ENCODE results near the gene NEFH. TPM values are rescaled to one million over a fixed set of nuclear protein-coding genes. Genes with fewer than 3 reads are reported as not detected.

NEFH gene
- total and polyA plus RNA-seq, 7 experiments from 2014 or later: 0.19 to 3.2 (median 0.24) TPM

GRCh38 chr22:29481265-29482000, 1.4 kb downstream of the NEFH start:
- CTCF ChIA-PET: no interaction called here
- Histone ChIP-seq H3K27me3 (ENCODE audit: control insufficient read depth in 2 of 2, insufficient read depth in 2 of 2, low read length in 2 of 2) (peaks cover 6 to 12% of the 10 kb centered on the region in 2 donors), H3K36me3 (ENCODE audit: control insufficient read depth in 2 of 3, insufficient read depth in 3 of 3, low read length in 3 of 3) (no peaks in the 10 kb centered on the region), H3K4me3 (ENCODE audit: low read length) (no peak overlapping the region), H3K4me1 (ENCODE audit: control insufficient read depth in 2 of 2, insufficient read depth in 2 of 2, low read length in 2 of 2) (no peaks in the 10 kb centered on the region), H3K9me3 (ENCODE audit: control insufficient read depth in 2 of 3, low read length in 3 of 3) (no peaks in the 10 kb centered on the region), H3K27ac (ENCODE audit: low read depth, low read length) (no peak overlapping the region)
- Mint-ChIP-seq H3K4me3 (peak overlapping the region; percentile 41 to 74 (median 66)), H3K36me3 (peaks cover 0 to 5% (median 0%) of the 10 kb centered on the region in 5 donors), H3K9me3 (peaks cover 0 to 6% (median 0%) of the 10 kb centered on the region in 11 donors), H3K4me1 (peaks cover 15 to 22% (median 20%) of the 10 kb centered on the region in 7 donors), H3K27me3 (peaks cover 34 to 43% (median 41%) of the 10 kb centered on the region in 5 donors), H3K27ac (no peak overlapping the region)
- ATAC-seq (no peak), DNase-seq (no peak)
- POLR2A ChIA-PET: no interaction called here
- intact Hi-C loops (cut with micrococcal nuclease): no loop called here

GRCh38 chr22:29482253-29482652, 2.2 kb downstream of the NEFH start:
- Histone ChIP-seq H3K9me3 (ENCODE audit: control insufficient read depth in 2 of 3, low read length in 3 of 3) (no peaks in the 10 kb centered on the region), H3K4me1 (ENCODE audit: control insufficient read depth in 2 of 2, insufficient read depth in 2 of 2, low read length in 2 of 2) (no peaks in the 10 kb centered on the region), H3K36me3 (ENCODE audit: control insufficient read depth in 2 of 3, insufficient read depth in 3 of 3, low read length in 3 of 3) (no peaks in the 10 kb centered on the region), H3K27me3 (ENCODE audit: control insufficient read depth in 2 of 2, insufficient read depth in 2 of 2, low read length in 2 of 2) (peaks cover 6 to 12% of the 10 kb centered on the region in 2 donors), H3K4me3 (ENCODE audit: low read length) (no peak overlapping the region), H3K27ac (ENCODE audit: low read depth, low read length) (no peak overlapping the region)
- Mint-ChIP-seq H3K27ac (peak overlapping the region in 1 of 9 donors; percentile 60), H3K9me3 (peaks cover 0 to 6% (median 0%) of the 10 kb centered on the region in 11 donors), H3K27me3 (peaks cover 30 to 40% (median 36%) of the 10 kb centered on the region in 5 donors), H3K4me1 (peaks cover 15 to 22% (median 20%) of the 10 kb centered on the region in 7 donors), H3K4me3 (peak overlapping the region in 1 of 10 donors; percentile 71), H3K36me3 (peaks cover 0 to 5% (median 0%) of the 10 kb centered on the region in 5 donors)
- POLR2A ChIA-PET: no interaction called here
- ATAC-seq: no peak
- CTCF ChIA-PET: no interaction called here
- DNase-seq: no peak
- intact Hi-C loops (cut with micrococcal nuclease): no loop called here

- Mint-ChIP-seq H3K4me3 (no peak overlapping the region), H3K36me3 (peaks cover 0 to 5% (median 3%) of the 10 kb centered on the region in 5 donors), H3K4me1 (peaks cover 15 to 22% (median 20%) of the 10 kb centered on the region in 7 donors), H3K9me3 (peaks cover 0 to 6% (median 0%) of the 10 kb centered on the region in 11 donors), H3K27ac (no peak overlapping the region), H3K27me3 (peaks cover 28 to 36% (median 34%) of the 10 kb centered on the region in 5 donors)
- DNase-seq (no peak), ATAC-seq (no peak)
- no peaks in the 10 kb centered on the region for H3K36me3 ChIP-seq (ENCODE audit: control insufficient read depth in 2 of 3, insufficient read depth in 3 of 3, low read length in 3 of 3)
- ChIA-PET POLR2A (no interaction called here), CTCF (interaction anchor here (0.6 kb wide), 1 partner anchor 118 kb away, joined by 3 read pairs; no protein-coding TSS in a partner anchor)
- no peaks in the 10 kb centered on the region for H3K9me3 ChIP-seq (ENCODE audit: control insufficient read depth in 2 of 3, low read length in 3 of 3)
- no peak overlapping the region for H3K4me3 ChIP-seq (ENCODE audit: low read length)
- H3K27me3 ChIP-seq (ENCODE audit: control insufficient read depth in 2 of 2, insufficient read depth in 2 of 2, low read length in 2 of 2): peaks cover 3 to 12% of the 10 kb centered on the region in 2 donors
- intact Hi-C loops (cut with micrococcal nuclease): no loop called here
- no peaks in the 10 kb centered on the region for H3K4me1 ChIP-seq (ENCODE audit: control insufficient read depth in 2 of 2, insufficient read depth in 2 of 2, low read length in 2 of 2)
- H3K27ac ChIP-seq (ENCODE audit: low read depth, low read length): no peak overlapping the region
Measured at GRCh38 chr22:29482726-29483125, 2.7 kb downstream of the NEFH start.

DNA sequence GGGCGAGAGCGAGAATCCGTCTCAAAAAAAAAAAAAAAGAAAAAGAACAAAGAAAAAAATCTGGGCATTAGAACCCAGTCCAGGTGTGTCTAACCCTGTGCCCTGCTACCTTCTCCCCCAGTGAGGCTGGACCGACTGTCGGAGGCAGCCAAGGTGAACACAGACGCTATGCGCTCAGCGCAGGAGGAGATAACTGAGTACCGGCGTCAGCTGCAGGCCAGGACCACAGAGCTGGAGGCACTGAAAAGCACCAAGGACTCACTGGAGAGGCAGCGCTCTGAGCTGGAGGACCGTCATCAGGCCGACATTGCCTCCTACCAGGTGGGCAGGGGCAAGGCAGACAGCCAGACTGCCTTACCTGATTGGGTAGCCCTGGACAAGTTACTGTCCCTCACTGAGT, 3.2 kb downstream of the NEFH start:
- Mint-ChIP-seq H3K4me1 (peaks cover 15 to 22% (median 19%) of the 10 kb centered on the region in 7 donors), H3K36me3 (peaks cover 0 to 5% (median 3%) of the 10 kb centered on the region in 5 donors), H3K9me3 (peaks cover 0 to 6% (median 0%) of the 10 kb centered on the region in 11 donors), H3K27ac (no peak overlapping the region), H3K27me3 (peaks cover 28 to 32% (median 29%) of the 10 kb centered on the region in 5 donors), H3K4me3 (no peak overlapping the region)
- Histone ChIP-seq H3K4me3 (ENCODE audit: low read length) (no peak overlapping the region), H3K27me3 (ENCODE audit: control insufficient read depth in 2 of 2, insufficient read depth in 2 of 2, low read length in 2 of 2) (peaks cover 3 to 12% of the 10 kb centered on the region in 2 donors), H3K27ac (ENCODE audit: low read depth, low read length) (no peak overlapping the region), H3K36me3 (ENCODE audit: control insufficient read depth in 2 of 3, insufficient read depth in 3 of 3, low read length in 3 of 3) (no peaks in the 10 kb centered on the region), H3K9me3 (ENCODE audit: control insufficient read depth in 2 of 3, low read length in 3 of 3) (no peaks in the 10 kb centered on the region), H3K4me1 (ENCODE audit: control insufficient read depth in 2 of 2, insufficient read depth in 2 of 2, low read length in 2 of 2) (no peaks in the 10 kb centered on the region)
- DNase-seq: no peak
- intact Hi-C loops (cut with micrococcal nuclease): no loop called here
- ChIA-PET CTCF (no interaction called here), POLR2A (no interaction called here)
- ATAC-seq: no peak

- CTCF ChIA-PET: no interaction called here
- no peak overlapping the region for H3K27ac ChIP-seq (ENCODE audit: low read depth, low read length)
- Mint-ChIP-seq H3K4me1 (peaks cover 6 to 9% (median 8%) of the 10 kb centered on the region in 7 donors), H3K27ac (no peak overlapping the region), H3K4me3 (no peak overlapping the region), H3K27me3 (peaks cover 14 to 18% (median 15%) of the 10 kb centered on the region in 5 donors), H3K9me3 (peaks cover 0 to 5% (median 0%) of the 10 kb centered on the region in 11 donors), H3K36me3 (peaks cover 0 to 9% (median 5%) of the 10 kb centered on the region in 5 donors)
- H3K4me3 ChIP-seq (ENCODE audit: low read length): no peak overlapping the region
- peaks cover 0 to 4% of the 10 kb centered on the region in 2 donors for H3K27me3 ChIP-seq (ENCODE audit: control insufficient read depth in 2 of 2, insufficient read depth in 2 of 2, low read length in 2 of 2)
- DNase-seq (no peak), ATAC-seq (no peak)
- no peaks in the 10 kb centered on the region for H3K9me3 ChIP-seq (ENCODE audit: control insufficient read depth in 2 of 3, low read length in 3 of 3)
- no peaks in the 10 kb centered on the region for H3K36me3 ChIP-seq (ENCODE audit: control insufficient read depth in 2 of 3, insufficient read depth in 3 of 3, low read length in 3 of 3)
- intact Hi-C loops (cut with micrococcal nuclease): no loop called here
- no peaks in the 10 kb centered on the region for H3K4me1 ChIP-seq (ENCODE audit: control insufficient read depth in 2 of 2, insufficient read depth in 2 of 2, low read length in 2 of 2)
- POLR2A ChIA-PET: no interaction called here
Measured at GRCh38 chr22:29484642-29485041, 4.6 kb downstream of the NEFH start.

GRCh38 chr22:29485448-29485847, 5.4 kb downstream of the NEFH start:
- no peaks in the 10 kb centered on the region for H3K36me3 ChIP-seq (ENCODE audit: control insufficient read depth in 2 of 3, insufficient read depth in 3 of 3, low read length in 3 of 3)
- no peaks in the 10 kb centered on the region for H3K4me1 ChIP-seq (ENCODE audit: control insufficient read depth in 2 of 2, insufficient read depth in 2 of 2, low read length in 2 of 2)
- H3K9me3 ChIP-seq (ENCODE audit: control insufficient read depth in 2 of 3, low read length in 3 of 3): no peaks in the 10 kb centered on the region
- peaks cover 0 to 5% (median 0%) of the 10 kb centered on the region in 11 donors for H3K9me3 Mint-ChIP-seq
- intact Hi-C loops (cut with micrococcal nuclease): no loop called here
- H3K4me3 ChIP-seq (ENCODE audit: low read length): no peak overlapping the region
- H3K27ac ChIP-seq (ENCODE audit: low read depth, low read length): no peak overlapping the region
- peaks cover 5 to 10% (median 7%) of the 10 kb centered on the region in 7 donors for H3K4me1 Mint-ChIP-seq
- peaks cover 0 to 17% (median 5%) of the 10 kb centered on the region in 5 donors for H3K36me3 Mint-ChIP-seq
- H3K27ac Mint-ChIP-seq: no peak overlapping the region
- peaks cover 12 to 16% (median 12%) of the 10 kb centered on the region in 5 donors for H3K27me3 Mint-ChIP-seq
- H3K4me3 Mint-ChIP-seq: no peak overlapping the region
- ATAC-seq (no peak), DNase-seq (no peak)
- no peaks in the 10 kb centered on the region for H3K27me3 ChIP-seq (ENCODE audit: control insufficient read depth in 2 of 2, insufficient read depth in 2 of 2, low read length in 2 of 2)
- CTCF ChIA-PET: no interaction called here
- POLR2A ChIA-PET: no interaction called here

All from naive thymus-derived CD4-positive, alpha-beta T cell (primary cell).